ENCODE data around the gene SRMS.

The SRMS gene

GRCh38 chr20:63544241-63544957 lies 3.1 kb downstream of the SRMS start:
- Histone ChIP-seq H4K20me1 (ENCODE audit: insufficient read depth, low read length) (no peaks in the 10 kb centered on the region; the same call in 1 of the 2 replicates), H3K36me3 (replicated peaks; ENCODE audit: insufficient read depth, low read length) (no peaks in the 10 kb centered on the region), H2AFZ (ENCODE audit: low read length) (no peak overlapping the region), H3K9me2 (replicated peaks; ENCODE audit: insufficient read depth, low read length) (no peaks in the 10 kb centered on the region), H3K4me2 (ENCODE audit: low read depth, low read length) (no peak overlapping the region), H3K27ac (ENCODE audit: low read length) (no peak overlapping the region), H3K4me3 (ENCODE audit: low read length) (no peak overlapping the region), H3K9me3 (replicated peaks; ENCODE audit: insufficient read depth, low read length) (no peaks in the 10 kb centered on the region), H3F3A (ENCODE audit: insufficient read depth, low read length) (no peaks in the 10 kb centered on the region), H3K9ac (ENCODE audit: low read length) (no peak overlapping the region), H3K4me1 (ENCODE audit: low read length) (no peaks in the 10 kb centered on the region), H3K79me2 (ENCODE audit: low read length) (no peaks in the 10 kb centered on the region), H3K27me3 (replicated peaks; ENCODE audit: insufficient read depth, low read length) (peaks cover 96% of the 10 kb centered on the region)
- TF ChIP-seq CTCF (IDR thresholded peaks at IDR 0.05; ENCODE audit: low read length) (no peak), EZH2 (optimal IDR thresholded peaks at IDR 0.05; ENCODE audit: low read depth, low read length) (no peak), EZH2phosphoT487 (IDR thresholded peaks at IDR 0.05; ENCODE audit: low read length) (no peak)
- no peak for DNase-seq

- no peaks in the 10 kb centered on the region for H3K36me3 ChIP-seq (replicated peaks; ENCODE audit: insufficient read depth, low read length)
Observed at GRCh38 chr20:63543733-63544132, 3.8 kb downstream of the SRMS start.

GRCh38 chr20:63543131-63543530 lies 4.4 kb downstream of the SRMS start:
- H3K79me2 ChIP-seq (ENCODE audit: low read length) = no peaks in the 10 kb centered on the region
- H3F3A ChIP-seq (ENCODE audit: insufficient read depth, low read length) = no peaks in the 10 kb centered on the region
- no peaks in the 10 kb centered on the region for H3K4me1 ChIP-seq (ENCODE audit: low read length)
- no peak overlapping the region for H3K27ac ChIP-seq (ENCODE audit: low read length)
- H3K9ac ChIP-seq (ENCODE audit: low read length) = no peak overlapping the region
- TF ChIP-seq EZH2phosphoT487 (IDR thresholded peaks at IDR 0.05; ENCODE audit: low read length) (no peak), EZH2 (optimal IDR thresholded peaks at IDR 0.05; ENCODE audit: low read depth, low read length) (no peak), CTCF (IDR thresholded peaks at IDR 0.05; ENCODE audit: low read length) (no peak)
- no peaks in the 10 kb centered on the region; the same call in 1 of the 2 replicates for H4K20me1 ChIP-seq (ENCODE audit: insufficient read depth, low read length)
- no peaks in the 10 kb centered on the region for H3K9me3 ChIP-seq (replicated peaks; ENCODE audit: insufficient read depth, low read length)
- no peak overlapping the region for H2AFZ ChIP-seq (ENCODE audit: low read length)
- H3K9me2 ChIP-seq (replicated peaks; ENCODE audit: insufficient read depth, low read length) = no peaks in the 10 kb centered on the region
- no peak overlapping the region for H3K4me3 ChIP-seq (ENCODE audit: low read length)
- DNase-seq = no peak
- peaks cover 94% of the 10 kb centered on the region for H3K27me3 ChIP-seq (replicated peaks; ENCODE audit: insufficient read depth, low read length)
- H3K36me3 ChIP-seq (replicated peaks; ENCODE audit: insufficient read depth, low read length) = no peaks in the 10 kb centered on the region
- no peak overlapping the region for H3K4me2 ChIP-seq (ENCODE audit: low read depth, low read length)

More at GRCh38 chr20:63543733-63544132, 3.8 kb downstream of the SRMS start:
- Histone ChIP-seq H4K20me1 (ENCODE audit: insufficient read depth, low read length) (no peaks in the 10 kb centered on the region; the same call in 1 of the 2 replicates), H2AFZ (ENCODE audit: low read length) (no peak overlapping the region), H3K9me2 (replicated peaks; ENCODE audit: insufficient read depth, low read length) (no peaks in the 10 kb centered on the region), H3K27ac (ENCODE audit: low read length) (no peak overlapping the region), H3K9ac (ENCODE audit: low read length) (no peak overlapping the region), H3K4me3 (ENCODE audit: low read length) (no peak overlapping the region), H3K9me3 (replicated peaks; ENCODE audit: insufficient read depth, low read length) (no peaks in the 10 kb centered on the region), H3K79me2 (ENCODE audit: low read length) (no peaks in the 10 kb centered on the region), H3K4me1 (ENCODE audit: low read length) (no peaks in the 10 kb centered on the region), H3K27me3 (replicated peaks; ENCODE audit: insufficient read depth, low read length) (peaks cover 99% of the 10 kb centered on the region), H3K4me2 (ENCODE audit: low read depth, low read length) (no peak overlapping the region), H3F3A (ENCODE audit: insufficient read depth, low read length) (no peaks in the 10 kb centered on the region)
- TF ChIP-seq CTCF (IDR thresholded peaks at IDR 0.05; ENCODE audit: low read length) (no peak), EZH2phosphoT487 (IDR thresholded peaks at IDR 0.05; ENCODE audit: low read length) (no peak), EZH2 (optimal IDR thresholded peaks at IDR 0.05; ENCODE audit: low read depth, low read length) (no peak)
- DNase-seq = no peak

Measured in MM.1S (cell line).